ENCODE results near the gene COL13A1. TPM values are rescaled to one million over a fixed set of nuclear protein-coding genes. Genes with fewer than 3 reads are reported as not detected.
A peak's percentile ranks its signal among the peaks of the same experiment; 100 is the strongest.

COL13A1 gene
- total and polyA plus RNA-seq, 7 experiments from 2014 or later: 0.88 TPM; not detected in 6

DNA sequence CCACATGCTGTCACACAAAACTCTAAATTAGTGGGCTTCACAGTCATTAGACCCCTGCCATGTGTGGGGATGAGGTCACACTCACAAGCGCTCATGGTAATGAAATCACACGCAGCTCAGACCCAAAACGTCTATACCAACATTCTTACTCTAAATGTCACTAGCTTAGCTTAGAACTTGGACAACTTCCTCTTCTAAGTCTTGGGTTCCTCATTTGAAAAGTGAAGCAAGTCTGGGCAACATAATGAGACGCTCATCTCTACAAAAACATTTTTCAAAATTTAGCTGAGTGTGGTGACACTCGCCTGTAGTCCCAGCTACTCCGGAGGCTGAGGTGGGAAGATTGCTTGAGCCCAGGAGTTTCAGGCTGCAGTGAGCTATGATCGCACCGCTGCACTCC lies 158.2 kb downstream of the COL13A1 start:
- Histone ChIP-seq H3K9me3 (ENCODE audit: control insufficient read depth in 2 of 3, low read length in 3 of 3) (no peaks in the 10 kb centered on the region), H3K4me1 (ENCODE audit: control insufficient read depth in 2 of 2, insufficient read depth in 2 of 2, low read length in 2 of 2) (no peaks in the 10 kb centered on the region), H3K36me3 (ENCODE audit: control insufficient read depth in 2 of 3, insufficient read depth in 3 of 3, low read length in 3 of 3) (no peaks in the 10 kb centered on the region), H3K27ac (ENCODE audit: low read depth, low read length) (no peak overlapping the region), H3K4me3 (ENCODE audit: low read length) (no peak overlapping the region), H3K27me3 (ENCODE audit: control insufficient read depth in 2 of 2, insufficient read depth in 2 of 2, low read length in 2 of 2) (no peaks in the 10 kb centered on the region)
- POLR2A ChIA-PET: no interaction called here
- no peak overlapping the region for H3K27ac Mint-ChIP-seq
- H3K4me1 Mint-ChIP-seq: peaks cover 0 to 2% (median 0%) of the 10 kb centered on the region in 7 donors
- DNase-seq: peak in 1 of 9 donors; percentile 6
- no peaks in the 10 kb centered on the region for H3K9me3 Mint-ChIP-seq
- CTCF ChIA-PET: interaction anchor here (2.0 kb wide), 1 partner anchor 9 kb away, joined by 5 read pairs; no protein-coding TSS in a partner anchor
- H3K4me3 Mint-ChIP-seq: no peak overlapping the region
- peak; percentile 57 for ATAC-seq
- peaks cover 4 to 27% (median 12%) of the 10 kb centered on the region in 5 donors for H3K27me3 Mint-ChIP-seq
- no peaks in the 10 kb centered on the region for H3K36me3 Mint-ChIP-seq
- intact Hi-C loops (cut with micrococcal nuclease): no loop called here

DNA sequence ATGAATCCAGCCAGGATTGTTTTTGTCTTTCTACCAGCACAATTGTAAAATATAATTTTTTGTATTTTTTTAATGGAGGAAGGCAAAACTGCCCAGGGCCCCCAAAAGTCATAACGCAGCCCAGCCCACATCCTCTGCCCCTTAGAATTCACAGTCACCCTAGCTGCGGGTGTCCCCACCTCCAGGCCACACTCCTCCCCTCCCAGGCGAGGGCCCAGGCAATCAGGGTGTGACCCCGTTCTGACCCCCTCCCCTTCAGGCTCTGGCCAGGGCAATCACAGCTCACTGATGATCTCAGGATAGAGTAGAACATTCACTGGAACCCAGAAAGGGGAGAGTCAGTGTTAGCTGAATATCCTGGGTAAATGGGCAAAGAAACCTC lies 158.9 kb downstream of the COL13A1 start:
- ChIA-PET CTCF (no interaction called here), POLR2A (interaction anchor here (0.6 kb wide), 1 partner anchor 15 kb away, joined by 3 read pairs; no protein-coding TSS in a partner anchor)
- H3K27ac Mint-ChIP-seq: no peak overlapping the region

DNA sequence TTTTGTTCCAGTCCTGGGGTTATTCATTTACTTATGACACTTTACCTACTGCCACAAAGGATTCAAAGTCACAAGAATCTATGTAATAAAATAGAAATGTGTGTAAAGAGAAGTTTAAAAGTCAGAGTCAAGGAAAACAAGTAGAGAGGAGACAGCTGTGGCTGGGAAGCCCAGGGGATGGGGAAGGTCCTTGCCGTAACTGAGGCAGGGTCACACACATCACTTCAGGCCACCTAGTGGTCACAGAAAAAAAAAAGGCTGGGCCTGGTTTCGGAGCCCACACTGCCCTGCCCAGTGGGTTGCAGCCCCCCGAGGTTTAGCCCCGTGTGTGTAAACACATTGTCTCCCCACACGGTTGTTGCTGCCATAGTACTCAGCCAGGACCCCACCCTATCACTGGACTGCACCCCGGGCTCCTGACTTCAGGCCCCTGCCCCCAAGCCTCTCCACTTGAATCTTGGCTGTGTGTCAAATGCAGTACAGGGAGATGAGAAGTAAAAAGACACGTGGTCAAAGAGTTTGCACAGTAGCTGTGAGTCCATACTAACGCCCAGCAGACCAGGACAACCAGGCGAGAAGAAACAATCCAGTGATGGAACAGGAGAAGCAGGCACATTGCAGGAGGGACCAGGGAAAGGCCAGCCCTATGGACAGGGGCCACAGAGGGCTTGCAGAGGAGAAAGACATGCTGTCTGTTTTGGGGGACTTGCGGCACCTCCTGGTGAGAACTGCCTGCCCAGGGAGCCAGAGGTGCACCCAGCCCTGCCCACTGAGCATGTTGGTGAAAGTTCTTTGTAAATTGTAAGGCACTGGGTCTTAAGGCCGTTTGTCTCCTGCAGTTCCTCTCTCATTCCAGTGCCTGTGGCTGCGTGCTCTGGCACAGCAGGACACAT lies 159.5 kb downstream of the COL13A1 start:
- H3K27ac ChIP-seq (ENCODE audit: low read depth, low read length): no peak overlapping the region
- no peak for ATAC-seq
- peak in 1 of 9 donors; percentile 13 for DNase-seq
- POLR2A ChIA-PET: interaction anchor here (0.6 kb wide), 1 partner anchor 15 kb away, joined by 3 read pairs; no protein-coding TSS in a partner anchor
- H3K36me3 ChIP-seq (ENCODE audit: control insufficient read depth in 2 of 3, insufficient read depth in 3 of 3, low read length in 3 of 3): no peaks in the 10 kb centered on the region
- CTCF ChIA-PET: no interaction called here
- no peak overlapping the region for H3K4me3 ChIP-seq (ENCODE audit: low read length)
- no peaks in the 10 kb centered on the region for H3K4me1 ChIP-seq (ENCODE audit: control insufficient read depth in 2 of 2, insufficient read depth in 2 of 2, low read length in 2 of 2)
- intact Hi-C loops (cut with micrococcal nuclease): no loop called here
- H3K4me3 Mint-ChIP-seq: no peak overlapping the region
- H3K9me3 Mint-ChIP-seq: no peaks in the 10 kb centered on the region
- H3K36me3 Mint-ChIP-seq: no peaks in the 10 kb centered on the region
- no peaks in the 10 kb centered on the region for H3K27me3 ChIP-seq (ENCODE audit: control insufficient read depth in 2 of 2, insufficient read depth in 2 of 2, low read length in 2 of 2)
- peaks cover 4 to 25% (median 14%) of the 10 kb centered on the region in 5 donors for H3K27me3 Mint-ChIP-seq
- H3K27ac Mint-ChIP-seq: no peak overlapping the region
- no peaks in the 10 kb centered on the region for H3K9me3 ChIP-seq (ENCODE audit: control insufficient read depth in 2 of 3, low read length in 3 of 3)
- peaks cover 0 to 2% (median 0%) of the 10 kb centered on the region in 7 donors for H3K4me1 Mint-ChIP-seq

More for the DNA sequence above, 158.9 kb downstream of the COL13A1 start:
- Histone ChIP-seq H3K27ac (ENCODE audit: low read depth, low read length) (no peak overlapping the region), H3K4me3 (ENCODE audit: low read length) (no peak overlapping the region), H3K4me1 (ENCODE audit: control insufficient read depth in 2 of 2, insufficient read depth in 2 of 2, low read length in 2 of 2) (no peaks in the 10 kb centered on the region), H3K27me3 (ENCODE audit: control insufficient read depth in 2 of 2, insufficient read depth in 2 of 2, low read length in 2 of 2) (no peaks in the 10 kb centered on the region), H3K9me3 (ENCODE audit: control insufficient read depth in 2 of 3, low read length in 3 of 3) (no peaks in the 10 kb centered on the region), H3K36me3 (ENCODE audit: control insufficient read depth in 2 of 3, insufficient read depth in 3 of 3, low read length in 3 of 3) (no peaks in the 10 kb centered on the region)
- intact Hi-C loops (cut with micrococcal nuclease): no loop called here
- H3K4me3 Mint-ChIP-seq: no peak overlapping the region
- H3K27me3 Mint-ChIP-seq: peaks cover 4 to 28% (median 12%) of the 10 kb centered on the region in 5 donors
- DNase-seq: no peak
- no peak for ATAC-seq
- no peaks in the 10 kb centered on the region for H3K36me3 Mint-ChIP-seq
- peaks cover 0 to 2% (median 0%) of the 10 kb centered on the region in 7 donors for H3K4me1 Mint-ChIP-seq
- H3K9me3 Mint-ChIP-seq: no peaks in the 10 kb centered on the region

DNA sequence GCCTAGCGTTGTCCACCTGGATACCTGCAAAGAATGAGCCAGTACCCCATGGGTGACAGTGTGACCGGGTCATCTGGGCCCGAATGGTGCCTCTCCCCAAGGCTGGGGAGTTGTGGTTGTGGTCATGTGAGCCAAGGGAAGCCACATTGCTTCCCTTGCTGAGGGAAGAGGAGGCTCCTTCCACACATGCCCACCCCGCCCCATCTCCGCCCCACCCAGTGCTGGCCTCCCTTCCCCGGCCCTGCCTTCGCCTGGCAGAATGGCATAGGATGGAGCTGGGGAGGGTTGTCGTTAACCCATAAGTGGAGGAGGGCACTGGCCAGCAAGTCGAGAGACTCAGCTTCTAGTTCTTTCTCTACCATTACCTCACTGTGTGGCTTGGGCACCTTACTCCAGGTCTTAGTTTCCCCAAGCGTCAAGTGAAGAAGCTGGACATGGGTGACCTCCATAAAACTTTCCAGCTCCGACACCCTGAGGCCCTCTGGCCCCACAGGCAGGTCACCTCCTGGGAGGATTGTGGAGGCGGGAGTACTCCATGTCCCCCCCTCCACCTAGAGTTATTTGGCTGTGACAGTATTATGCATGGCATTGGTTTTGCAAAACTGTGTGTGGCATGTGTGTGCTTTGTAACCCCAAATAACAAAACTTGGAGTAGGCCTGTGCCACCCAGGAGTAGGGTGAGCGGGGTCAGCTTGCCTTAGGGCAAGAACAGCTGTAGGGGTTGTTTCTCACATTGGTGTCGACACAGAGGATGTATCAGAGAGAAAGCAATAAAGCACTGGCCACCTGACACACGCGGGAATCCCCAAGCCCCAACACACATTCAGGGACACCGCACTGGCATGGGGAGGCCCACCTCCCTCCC lies 160.4 kb downstream of the COL13A1 start:
- no peak overlapping the region for H3K27ac Mint-ChIP-seq
- Histone ChIP-seq H3K9me3 (ENCODE audit: control insufficient read depth in 2 of 3, low read length in 3 of 3) (no peaks in the 10 kb centered on the region), H3K4me3 (ENCODE audit: low read length) (no peak overlapping the region), H3K36me3 (ENCODE audit: control insufficient read depth in 2 of 3, insufficient read depth in 3 of 3, low read length in 3 of 3) (no peaks in the 10 kb centered on the region), H3K4me1 (ENCODE audit: control insufficient read depth in 2 of 2, insufficient read depth in 2 of 2, low read length in 2 of 2) (no peaks in the 10 kb centered on the region), H3K27me3 (ENCODE audit: control insufficient read depth in 2 of 2, insufficient read depth in 2 of 2, low read length in 2 of 2) (no peaks in the 10 kb centered on the region), H3K27ac (ENCODE audit: low read depth, low read length) (no peak overlapping the region)
- DNase-seq (peak in 1 of 9 donors; percentile 12), ATAC-seq (no peak)
- ChIA-PET CTCF (no interaction called here), POLR2A (no interaction called here)
- peaks cover 4 to 31% (median 14%) of the 10 kb centered on the region in 5 donors for H3K27me3 Mint-ChIP-seq
- H3K36me3 Mint-ChIP-seq: no peaks in the 10 kb centered on the region
- H3K4me3 Mint-ChIP-seq: no peak overlapping the region
- intact Hi-C loops (cut with micrococcal nuclease): no loop called here
- no peaks in the 10 kb centered on the region for H3K9me3 Mint-ChIP-seq
- peaks cover 0 to 2% (median 0%) of the 10 kb centered on the region in 7 donors for H3K4me1 Mint-ChIP-seq

DNA sequence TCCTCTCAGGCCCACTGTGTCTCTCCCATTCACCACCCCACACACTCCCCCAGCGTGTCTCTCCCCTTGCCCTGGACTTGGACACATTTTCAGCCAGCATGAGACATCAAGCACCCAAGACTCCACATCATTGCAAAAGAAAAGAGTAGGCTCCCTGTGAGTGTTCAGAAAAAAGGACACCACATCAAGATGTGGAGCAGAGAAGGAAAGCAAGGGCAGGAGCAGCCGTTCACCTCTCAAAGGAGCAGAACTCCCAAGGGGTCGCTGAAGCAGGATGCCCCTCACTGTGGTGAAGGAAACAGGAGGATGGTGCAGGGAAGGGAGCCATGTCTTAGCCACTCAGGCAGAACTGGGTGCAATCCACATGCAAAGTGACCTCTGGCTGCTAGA lies 161.0 kb downstream of the COL13A1 start:
- Histone ChIP-seq H3K27me3 (ENCODE audit: control insufficient read depth in 2 of 2, insufficient read depth in 2 of 2, low read length in 2 of 2) (no peaks in the 10 kb centered on the region), H3K4me3 (ENCODE audit: low read length) (no peak overlapping the region), H3K36me3 (ENCODE audit: control insufficient read depth in 2 of 3, insufficient read depth in 3 of 3, low read length in 3 of 3) (no peaks in the 10 kb centered on the region), H3K4me1 (ENCODE audit: control insufficient read depth in 2 of 2, insufficient read depth in 2 of 2, low read length in 2 of 2) (no peaks in the 10 kb centered on the region), H3K9me3 (ENCODE audit: control insufficient read depth in 2 of 3, low read length in 3 of 3) (no peaks in the 10 kb centered on the region), H3K27ac (ENCODE audit: low read depth, low read length) (no peak overlapping the region)
- Mint-ChIP-seq H3K36me3 (no peaks in the 10 kb centered on the region), H3K27ac (no peak overlapping the region), H3K27me3 (peaks cover 4 to 30% (median 14%) of the 10 kb centered on the region in 5 donors), H3K9me3 (no peaks in the 10 kb centered on the region), H3K4me3 (no peak overlapping the region), H3K4me1 (peaks cover 0 to 2% (median 0%) of the 10 kb centered on the region in 7 donors)
- ChIA-PET CTCF (no interaction called here), POLR2A (no interaction called here)
- DNase-seq (no peak), ATAC-seq (no peak)
- intact Hi-C loops (cut with micrococcal nuclease): no loop called here

DNA sequence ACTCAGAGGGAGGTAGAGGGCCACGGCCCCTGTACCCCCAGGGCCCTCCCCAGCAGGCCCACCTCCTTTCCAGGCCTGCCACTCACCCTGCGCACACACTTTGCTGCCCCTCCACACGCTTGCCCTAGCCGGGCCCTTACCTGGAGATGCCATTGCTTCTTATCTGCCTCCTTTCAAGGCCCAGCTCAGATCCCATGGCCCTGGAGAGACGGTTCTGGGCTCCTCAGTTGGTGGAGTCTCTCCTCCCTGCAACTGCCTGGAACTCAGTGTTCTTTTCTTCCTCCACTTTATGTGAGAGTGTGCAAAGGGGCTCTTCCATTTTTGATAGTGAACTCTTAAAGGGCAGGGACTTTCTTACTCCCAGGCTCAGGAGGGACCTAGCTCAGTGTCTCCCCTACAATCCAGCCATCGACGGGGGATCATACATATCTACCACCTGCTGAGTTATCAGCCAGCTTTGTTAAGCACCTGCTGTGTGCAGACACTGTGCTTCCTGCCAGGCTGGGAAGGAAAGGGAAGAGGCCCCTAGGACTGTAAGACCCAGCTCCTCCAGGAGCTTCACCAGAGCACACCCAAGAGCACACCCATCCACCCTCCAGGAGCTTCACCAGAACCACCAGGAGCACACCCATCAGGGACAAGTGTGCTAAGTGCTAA lies 161.6 kb downstream of the COL13A1 start:
- CTCF ChIA-PET: interaction anchor here (0.7 kb wide), 1 partner anchor 447 kb away, joined by 3 read pairs; no protein-coding TSS in a partner anchor

More for the DNA sequence above, 161.6 kb downstream of the COL13A1 start:
- POLR2A ChIA-PET: no interaction called here
- DNase-seq (no peak), ATAC-seq (no peak)
- Mint-ChIP-seq H3K9me3 (no peaks in the 10 kb centered on the region), H3K36me3 (no peaks in the 10 kb centered on the region), H3K4me1 (peaks cover 0 to 2% (median 0%) of the 10 kb centered on the region in 7 donors), H3K27ac (no peak overlapping the region), H3K4me3 (no peak overlapping the region), H3K27me3 (peaks cover under 1 to 28% (median 14%) of the 10 kb centered on the region in 5 donors)
- no peaks in the 10 kb centered on the region for H3K27me3 ChIP-seq (ENCODE audit: control insufficient read depth in 2 of 2, insufficient read depth in 2 of 2, low read length in 2 of 2)
- no peak overlapping the region for H3K4me3 ChIP-seq (ENCODE audit: low read length)
- no peaks in the 10 kb centered on the region for H3K9me3 ChIP-seq (ENCODE audit: control insufficient read depth in 2 of 3, low read length in 3 of 3)
- intact Hi-C loops (cut with micrococcal nuclease): no loop called here
- H3K4me1 ChIP-seq (ENCODE audit: control insufficient read depth in 2 of 2, insufficient read depth in 2 of 2, low read length in 2 of 2): no peaks in the 10 kb centered on the region
- no peak overlapping the region for H3K27ac ChIP-seq (ENCODE audit: low read depth, low read length)
- no peaks in the 10 kb centered on the region for H3K36me3 ChIP-seq (ENCODE audit: control insufficient read depth in 2 of 3, insufficient read depth in 3 of 3, low read length in 3 of 3)
